ENCODE measurements around the gene EPB41L4A.
"Not testable (repeated sequence)": the region's sequence is repeated elsewhere in the genome, so short reads cannot be mapped to it uniquely, and the experiment has no call there.

Gene EPB41L4A

GRCh38 chr5:112208195-112208594 is 210.9 kb downstream of the EPB41L4A start:
- DNase-seq (ENCODE audit: low spot score), result not testable (repeated sequence)

GRCh38 chr5:112205846-112206245 is 213.2 kb downstream of the EPB41L4A start:
- no peak for DNase-seq (ENCODE audit: low spot score)

- no peak for DNase-seq (ENCODE audit: low spot score)
Measured at GRCh38 chr5:112203229-112203628, 215.8 kb downstream of the EPB41L4A start.

- DNase-seq (ENCODE audit: low spot score), result no peak
Measured at GRCh38 chr5:112202694-112203093, 216.4 kb downstream of the EPB41L4A start.

GRCh38 chr5:112201141-112201540 is 217.9 kb downstream of the EPB41L4A start:
- DNase-seq (ENCODE audit: low spot score), result no peak

GRCh38 chr5:112200131-112200530 is 218.9 kb downstream of the EPB41L4A start:
- DNase-seq (ENCODE audit: low spot score), result no peak

GRCh38 chr5:112196584-112196983 is 222.5 kb downstream of the EPB41L4A start:
- no peak for DNase-seq (ENCODE audit: low spot score)

- no peak for DNase-seq (ENCODE audit: low spot score)
Measured at GRCh38 chr5:112195924-112196323, 223.2 kb downstream of the EPB41L4A start.

GRCh38 chr5:112192866-112193265 is 226.2 kb downstream of the EPB41L4A start:
- DNase-seq (ENCODE audit: low spot score), result no peak

- no peak for DNase-seq (ENCODE audit: low spot score)
Measured at GRCh38 chr5:112192072-112192471, 227.0 kb downstream of the EPB41L4A start.

GRCh38 chr5:112189391-112189790 is 229.7 kb downstream of the EPB41L4A start:
- no peak for DNase-seq (ENCODE audit: low spot score)

GRCh38 chr5:112186401-112186990 is 232.6 kb downstream of the EPB41L4A start:
- DNase-seq (ENCODE audit: low spot score), result peak; percentile 21

GRCh38 chr5:112183874-112184273 is 235.2 kb downstream of the EPB41L4A start:
- DNase-seq (ENCODE audit: low spot score), result no peak

GRCh38 chr5:112183103-112183711 is 235.9 kb downstream of the EPB41L4A start:
- no peak for DNase-seq (ENCODE audit: low spot score)

- DNase-seq (ENCODE audit: low spot score), result no peak
Measured at GRCh38 chr5:112179290-112179689, 239.8 kb downstream of the EPB41L4A start.

- peak; percentile 34 for DNase-seq (ENCODE audit: low spot score)
Measured at GRCh38 chr5:112174959-112175594, 244.0 kb downstream of the EPB41L4A start.

GRCh38 chr5:112165897-112166737 is 253.0 kb downstream of the EPB41L4A start:
- no peak for DNase-seq (ENCODE audit: low spot score)

GRCh38 chr5:112165399-112165798 is 253.7 kb downstream of the EPB41L4A start:
- DNase-seq (ENCODE audit: low spot score), result no peak

- no peak for DNase-seq (ENCODE audit: low spot score)
Measured at GRCh38 chr5:112163435-112163834, 255.6 kb downstream of the EPB41L4A start.

GRCh38 chr5:112161392-112161748 is 257.7 kb downstream of the EPB41L4A start:
- no peak for DNase-seq (ENCODE audit: low spot score)

GRCh38 chr5:112160652-112161391 is 258.3 kb downstream of the EPB41L4A start:
- DNase-seq (ENCODE audit: low spot score), result peak; percentile 92

GRCh38 chr5:112159435-112159834 is 259.6 kb downstream of the EPB41L4A start:
- peak; percentile 12 for DNase-seq (ENCODE audit: low spot score)

Measured in AG08396 (cell line).